MM.1S (cell line): ENCODE data around the gene TTC27.
"Not testable (repeated sequence)": the region's sequence is repeated elsewhere in the genome, so short reads cannot be mapped to it uniquely, and the experiment has no call there.

Experiments
- DNase-seq: peaks from one replicate; pipeline ENCODE4 v3.0.0-alpha.2; 2015
- H2AFZ ChIP-seq: fragments of 300-600 bp; sonication (generic); 2 replicates; pipeline ENCODE4 v1.6.0; 2016; ENCODE audit warnings: antibody characterized with exemption, low read length
- H3F3A ChIP-seq: fragments of 300-600 bp; sonication (generic); 2 replicates; pipeline ENCODE4 v1.6.1; 2016; ENCODE audit warnings: mild to moderate bottlenecking, antibody characterized with exemption, low read length, moderate library complexity, mixed read lengths; ENCODE audit not compliant: insufficient read depth
- H3K27ac ChIP-seq: fragments of 300-600 bp; sonication (generic); 2 replicates; pipeline ENCODE4 v1.5.1; 2016; ENCODE audit warnings: mild to moderate bottlenecking, low read length
- H3K27me3 ChIP-seq: fragments of 300-600 bp; sonication (generic); replicated peaks from 2 replicates; pipeline ENCODE4 v1.6.0; 2016; ENCODE audit warnings: low read length; ENCODE audit not compliant: insufficient read depth
- H3K36me3 ChIP-seq: fragments of 300-600 bp; sonication (generic); replicated peaks from 2 replicates; pipeline ENCODE4 v1.6.1; 2016; ENCODE audit warnings: mild to moderate bottlenecking, low read length, mixed read lengths; ENCODE audit not compliant: insufficient read depth
- H3K4me1 ChIP-seq: fragments of 300-600 bp; sonication (generic); 2 replicates; pipeline ENCODE4 v1.6.1; 2016; ENCODE audit warnings: low read length, mixed read lengths
- H3K4me2 ChIP-seq: fragments of 300-600 bp; sonication (generic); 2 replicates; pipeline ENCODE4 v1.6.0; 2016; ENCODE audit warnings: low read depth, low read length
- H3K4me3 ChIP-seq: fragments of 300-600 bp; sonication (generic); 2 replicates; pipeline ENCODE4 v1.5.1; 2016; ENCODE audit warnings: low read length, mixed read lengths
- H3K79me2 ChIP-seq: fragments of 300-600 bp; sonication (generic); 2 replicates; pipeline ENCODE4 v1.6.1; 2016; ENCODE audit warnings: mixed run types, low read length, mixed read lengths
- H3K9ac ChIP-seq: fragments of 300-600 bp; sonication (generic); 2 replicates; pipeline ENCODE4 v1.6.1; 2016; ENCODE audit warnings: low read length, mixed read lengths
- H3K9me2 ChIP-seq: fragments of 300-600 bp; sonication (generic); replicated peaks from 2 replicates; pipeline ENCODE4 v1.6.1; 2016; ENCODE audit warnings: mild to moderate bottlenecking, low read length, mixed read lengths; ENCODE audit not compliant: insufficient read depth
- H3K9me3 ChIP-seq: fragments of 300-600 bp; sonication (generic); replicated peaks from 2 replicates; pipeline ENCODE4 v1.6.1; 2016; ENCODE audit warnings: mild to moderate bottlenecking, low read length, mixed read lengths; ENCODE audit not compliant: insufficient read depth
- H4K20me1 ChIP-seq: fragments of 300-600 bp; sonication (generic); 2 replicates; pipeline ENCODE4 v1.6.1; 2016; ENCODE audit warnings: mild to moderate bottlenecking, low read length, moderate library complexity, mixed read lengths; ENCODE audit not compliant: insufficient read depth
- CTCF ChIP-seq: fragments of 300-600 bp; sonication (generic); IDR thresholded peaks from 2 replicates; pipeline ENCODE4 v1.5.1; 2016; ENCODE audit warnings: antibody characterized with exemption, low read length, mixed read lengths
- EZH2 ChIP-seq: fragments of 300-600 bp; sonication (generic); optimal IDR thresholded peaks from 2 replicates; pipeline ENCODE3; 2017; ENCODE audit warnings: low read depth, mild to moderate bottlenecking, antibody characterized with exemption, low read length, mixed read lengths
- EZH2phosphoT487 ChIP-seq: fragments of 300-600 bp; sonication (generic); IDR thresholded peaks from 2 replicates; pipeline ENCODE4 v1.6.1; 2018; ENCODE audit warnings: antibody characterized with exemption, low read length

TTC27 gene

GRCh38 chr2:32752205-32752604 lies 124.4 kb downstream of the TTC27 start:
- no peak overlapping the region for H3K27ac ChIP-seq
- H3K9ac ChIP-seq, result no peak overlapping the region
- no peaks in the 10 kb centered on the region for H3K79me2 ChIP-seq
- H3K9me3 ChIP-seq, result no peaks in the 10 kb centered on the region
- no peaks in the 10 kb centered on the region for H4K20me1 ChIP-seq
- peaks cover 9% of the 10 kb centered on the region for H3K4me1 ChIP-seq
- no peak overlapping the region for H3K4me2 ChIP-seq
- DNase-seq, result no peak
- TF ChIP-seq CTCF, result no peak
- TF ChIP-seq EZH2, result no peak
- no peak for TF ChIP-seq EZH2phosphoT487
- no peak overlapping the region for H2AFZ ChIP-seq
- H3K9me2 ChIP-seq, result no peaks in the 10 kb centered on the region
- no peaks in the 10 kb centered on the region for H3K27me3 ChIP-seq
- no peaks in the 10 kb centered on the region for H3K36me3 ChIP-seq
- no peak overlapping the region for H3K4me3 ChIP-seq
- H3F3A ChIP-seq, result no peaks in the 10 kb centered on the region; the same call in 1 of the 2 replicates

- Histone ChIP-seq H3K27ac (no peak overlapping the region), H3K9ac (no peak overlapping the region), H4K20me1 (no peaks in the 10 kb centered on the region), H3K4me1 (peaks cover 9% of the 10 kb centered on the region), H2AFZ (no peak overlapping the region), H3K36me3 (no peaks in the 10 kb centered on the region), H3K9me3 (no peaks in the 10 kb centered on the region), H3K9me2 (no peaks in the 10 kb centered on the region), H3K27me3 (no peaks in the 10 kb centered on the region), H3K79me2 (no peaks in the 10 kb centered on the region), H3K4me3 (no peak overlapping the region), H3F3A (no peaks in the 10 kb centered on the region; the same call in 1 of the 2 replicates), H3K4me2 (no peak overlapping the region)
- DNase-seq, result no peak
- TF ChIP-seq EZH2 (no peak), CTCF (no peak), EZH2phosphoT487 (no peak)
Measured at GRCh38 chr2:32752952-32753351, 125.1 kb downstream of the TTC27 start.

- H3K36me3 ChIP-seq, H3K4me1 ChIP-seq, H4K20me1 ChIP-seq, H3K79me2 ChIP-seq, H3K9me3 ChIP-seq, H3F3A ChIP-seq, H3K9ac ChIP-seq, H3K27me3 ChIP-seq, H2AFZ ChIP-seq, DNase-seq, H3K9me2 ChIP-seq, H3K4me3 ChIP-seq, H3K4me2 ChIP-seq, H3K27ac ChIP-seq: not testable (repeated sequence)
Measured at GRCh38 chr2:32754676-32755075, 126.8 kb downstream of the TTC27 start.

- Histone ChIP-seq H3F3A (no peaks in the 10 kb centered on the region; the same call in 1 of the 2 replicates), H3K9me2 (no peaks in the 10 kb centered on the region), H3K4me1 (peaks cover 9% of the 10 kb centered on the region), H4K20me1 (no peaks in the 10 kb centered on the region), H3K4me3 (peak overlapping the region; percentile 40), H3K27ac (peak overlapping the region; percentile 3; the same call in 1 of the 2 replicates), H2AFZ (peak overlapping the region; percentile 31; the same call in 1 of the 2 replicates), H3K79me2 (no peaks in the 10 kb centered on the region), H3K4me2 (peak overlapping the region; percentile 72), H3K9ac (no peak overlapping the region), H3K36me3 (no peaks in the 10 kb centered on the region), H3K27me3 (no peaks in the 10 kb centered on the region), H3K9me3 (no peaks in the 10 kb centered on the region)
- no peak for DNase-seq
- TF ChIP-seq EZH2phosphoT487 (no peak), CTCF (no peak), EZH2 (no peak)
Measured at GRCh38 chr2:32755666-32756065, 127.8 kb downstream of the TTC27 start.
